IPS DF 4.7 (cell line): ENCODE measurements around the gene KCNQ1.

Experiments
- DNase-seq: peaks from one replicate; pipeline ENCODE4 v3.0.0-alpha.2; 2013; ENCODE audit warnings: low spot score; ENCODE audit errors: extremely low read depth

KCNQ1 gene

GRCh38 chr11:2534957-2535672 lies 90.3 kb downstream of the KCNQ1 start:
- no peak for DNase-seq

DNA sequence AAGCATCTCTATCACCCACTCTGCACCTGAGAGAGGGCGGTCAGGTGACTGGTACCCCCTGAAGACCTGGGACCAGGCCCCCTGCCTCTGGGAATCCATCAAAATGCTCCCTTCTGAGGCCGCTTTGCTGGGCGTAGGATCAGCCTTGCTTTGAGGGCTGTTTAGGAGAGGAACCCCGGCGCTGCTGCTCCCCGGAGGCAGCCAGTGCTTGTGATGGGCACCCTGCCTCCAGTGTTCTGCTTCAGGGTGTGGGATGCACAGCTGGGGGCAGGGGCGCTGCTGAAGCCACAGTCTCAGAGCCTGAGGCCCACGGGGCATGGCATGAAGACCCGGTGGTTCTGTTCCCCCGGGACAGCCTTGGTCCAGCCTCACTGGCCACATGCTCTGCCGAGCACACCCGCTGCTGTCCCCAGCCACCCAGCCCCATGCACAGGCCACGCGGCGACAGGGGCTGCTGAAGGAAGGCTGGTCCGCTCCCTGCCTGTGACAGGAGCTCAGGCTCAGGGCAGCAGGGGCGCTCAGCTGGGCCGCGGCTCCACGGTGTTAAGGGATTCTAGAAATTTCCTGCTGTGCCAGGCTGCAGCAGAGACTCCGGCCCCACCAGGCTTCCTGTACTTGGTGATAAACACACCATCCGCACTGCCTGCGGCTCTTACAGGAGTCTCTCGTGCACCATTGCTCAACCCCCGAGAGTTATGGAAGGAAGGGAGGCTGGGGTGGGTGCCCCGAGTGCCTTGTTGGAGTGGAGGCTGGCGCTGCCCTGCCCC lies 91.0 kb downstream of the KCNQ1 start:
- no peak for DNase-seq

DNA sequence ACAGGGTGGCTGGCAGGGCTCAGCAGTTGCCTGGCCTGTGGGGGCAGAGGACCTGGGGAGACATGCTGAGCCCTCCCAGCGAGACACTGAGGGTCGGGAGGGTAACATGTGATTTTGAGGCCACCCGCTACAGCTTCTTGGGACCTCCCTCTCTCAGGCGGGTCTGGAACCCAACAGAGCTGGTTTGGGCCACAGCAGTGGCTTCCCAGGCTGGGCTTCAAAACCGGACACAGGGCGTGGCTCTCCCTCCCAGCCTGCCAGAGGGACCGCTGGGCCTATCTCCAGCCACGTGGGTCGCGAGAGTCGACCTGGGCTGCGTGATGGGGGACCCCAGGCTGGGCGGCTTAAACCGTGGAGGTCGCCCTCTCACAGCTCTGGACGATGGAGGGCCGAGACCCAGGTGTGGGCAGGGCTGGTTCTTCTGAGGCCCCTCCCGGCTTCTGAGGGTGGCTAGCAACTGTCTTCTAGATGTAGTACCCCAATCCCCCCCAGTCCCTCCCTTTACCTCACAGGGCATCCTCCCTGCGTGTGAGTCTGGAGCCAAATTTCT lies 91.7 kb downstream of the KCNQ1 start:
- DNase-seq, result no peak

DNA sequence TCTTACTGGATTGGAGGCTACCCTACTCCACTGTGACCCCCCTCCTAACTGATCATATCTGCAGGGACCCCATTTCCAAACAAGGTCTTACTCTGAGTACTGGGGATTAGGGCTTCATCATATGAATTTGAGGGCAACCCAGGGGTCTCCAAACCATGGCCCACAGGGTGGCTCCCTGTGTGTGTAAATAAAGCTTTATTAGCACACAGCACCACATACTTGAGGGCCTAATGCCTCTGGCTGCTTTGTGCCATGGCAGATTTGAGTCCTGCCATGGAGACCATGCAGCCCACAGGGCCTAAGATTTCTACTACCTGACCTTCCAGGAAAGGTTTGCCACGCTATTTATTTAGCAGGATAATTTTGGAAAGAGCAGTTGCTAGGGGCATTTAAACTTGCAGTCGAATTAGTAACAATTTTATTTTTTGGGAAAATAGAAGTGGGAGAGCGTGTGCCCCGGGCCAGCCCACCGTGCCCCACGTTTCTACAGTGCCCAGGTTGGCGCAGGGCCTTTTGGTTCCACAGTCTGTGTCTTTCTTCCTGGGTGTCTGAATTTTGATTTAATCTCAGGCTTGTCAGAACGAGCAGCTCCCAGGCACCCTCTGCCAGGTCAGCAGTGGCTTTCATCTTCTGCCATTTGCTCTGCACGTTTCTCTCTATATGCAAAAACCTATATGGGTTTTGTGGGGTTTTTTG lies 92.3 kb downstream of the KCNQ1 start:
- DNase-seq, result no peak

DNA sequence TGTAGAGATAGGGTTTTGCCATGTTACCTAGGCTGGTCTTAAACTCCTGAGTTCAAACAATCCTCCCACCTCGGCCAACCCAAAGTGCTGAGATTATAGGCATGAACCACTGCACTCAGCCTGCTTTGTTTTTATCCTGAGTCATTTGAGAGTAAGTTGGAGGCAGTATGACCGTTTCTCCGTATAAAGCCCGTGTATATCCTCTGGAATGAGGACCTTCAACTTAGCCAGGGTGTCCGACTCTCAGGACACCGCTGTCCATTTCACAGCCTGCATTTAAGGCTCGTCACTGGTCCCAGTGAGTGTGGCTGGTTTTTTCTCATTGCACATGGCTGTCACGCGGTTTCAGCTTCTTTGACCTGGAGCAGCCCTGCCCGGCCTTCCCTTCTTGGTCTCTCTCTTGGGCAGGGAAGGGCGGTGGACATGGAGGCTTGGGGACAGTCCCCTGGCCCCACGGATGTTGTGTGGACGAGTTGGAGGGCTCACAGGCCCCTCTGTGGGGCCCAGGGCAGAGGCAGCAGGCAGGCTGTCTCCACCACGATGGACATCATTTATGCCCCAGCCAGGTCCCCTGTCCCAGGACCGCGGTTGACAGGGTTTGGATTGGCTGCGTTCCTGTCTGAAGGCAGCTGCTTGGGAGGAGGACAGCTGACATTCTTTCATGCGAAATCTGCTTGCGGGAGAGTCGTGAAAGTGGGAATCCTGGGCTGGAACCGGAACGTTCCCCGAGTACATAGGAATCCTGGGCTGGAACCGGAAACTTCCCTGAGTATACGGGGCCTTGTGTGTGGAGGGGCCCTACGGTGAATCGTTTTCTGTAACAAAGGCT lies 93.3 kb downstream of the KCNQ1 start:
- no peak for DNase-seq

DNA sequence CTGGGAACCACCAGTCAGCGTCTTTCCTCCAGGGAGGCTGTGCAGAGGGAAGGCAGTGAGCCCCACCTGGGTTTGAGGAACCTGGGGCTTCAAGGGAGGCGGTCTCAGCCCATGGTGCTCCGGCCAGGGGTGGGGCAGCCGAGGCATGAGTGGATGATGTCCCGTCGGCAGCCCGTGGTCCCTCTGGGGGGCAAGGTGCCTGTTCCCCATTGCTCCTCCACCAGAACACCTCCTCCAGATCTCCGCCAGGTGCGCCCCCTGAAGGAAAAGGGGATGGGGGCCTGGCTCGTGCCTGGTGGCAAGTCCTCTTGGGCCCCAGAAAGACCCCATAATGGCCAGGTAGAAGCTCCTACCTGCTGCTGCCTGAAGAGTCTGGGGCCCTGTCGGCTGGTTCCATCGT lies 94.1 kb downstream of the KCNQ1 start:
- no peak for DNase-seq

GRCh38 chr11:2539371-2540222 lies 94.8 kb downstream of the KCNQ1 start:
- DNase-seq, result no peak

GRCh38 chr11:2540223-2540991 lies 95.6 kb downstream of the KCNQ1 start:
- DNase-seq, result no peak

DNA sequence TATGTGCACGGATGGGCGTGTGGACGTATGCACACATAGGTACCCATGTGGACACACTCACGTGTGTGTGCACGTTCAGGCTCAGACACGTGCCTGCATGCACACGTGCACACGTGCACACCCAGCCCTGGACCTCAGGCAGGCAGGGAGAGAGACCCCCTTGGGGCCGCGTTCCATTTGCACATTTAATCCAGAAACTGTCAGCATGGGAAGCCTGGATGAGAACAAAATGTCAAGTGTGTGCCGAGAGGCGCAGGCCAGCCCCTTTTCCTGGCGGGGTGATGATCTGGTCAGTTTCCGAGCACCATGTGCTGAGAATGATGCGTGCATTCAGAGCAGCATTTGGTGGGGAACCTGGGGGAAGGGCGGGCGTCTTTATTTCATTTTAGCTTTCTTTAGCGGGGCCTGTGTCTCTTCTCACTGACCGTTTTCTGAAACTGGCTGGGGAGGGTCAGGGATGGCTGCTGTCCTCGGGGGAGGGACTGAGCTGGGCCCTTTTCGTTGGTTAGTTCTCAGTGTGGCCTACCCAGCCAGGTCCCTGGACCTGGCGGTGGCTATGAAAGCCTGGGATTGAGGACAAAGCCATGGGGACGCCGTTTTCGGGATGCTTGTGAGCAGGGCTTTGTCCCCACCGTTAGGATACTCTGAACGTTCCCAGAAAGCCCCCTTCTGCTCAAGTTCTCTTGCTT lies 96.3 kb downstream of the KCNQ1 start:
- DNase-seq, result no peak

DNA sequence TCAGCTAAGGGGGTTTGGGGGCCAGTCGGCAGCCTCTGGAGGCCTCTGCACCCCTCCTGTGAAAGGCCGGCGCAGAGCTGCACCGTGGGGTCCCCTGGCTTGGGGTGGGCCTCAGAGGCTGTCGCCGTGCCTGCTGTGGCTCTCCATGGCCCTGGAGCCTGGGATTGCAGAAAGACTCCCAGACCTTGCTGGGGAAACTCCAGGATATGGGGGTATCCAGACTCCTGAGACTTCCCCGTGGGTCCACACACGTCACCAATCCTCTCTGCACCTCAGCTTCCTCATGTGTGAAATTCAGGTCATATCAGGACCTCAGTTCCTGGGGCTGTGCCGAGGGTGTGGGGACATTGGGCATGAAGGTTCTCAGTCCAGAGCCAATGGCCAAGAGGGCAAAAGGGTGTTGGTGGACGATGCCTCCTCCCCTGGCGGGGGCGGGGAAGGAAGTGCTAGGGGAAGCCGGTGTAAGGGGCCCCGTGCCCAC lies 97.1 kb downstream of the KCNQ1 start:
- DNase-seq, result no peak

DNA sequence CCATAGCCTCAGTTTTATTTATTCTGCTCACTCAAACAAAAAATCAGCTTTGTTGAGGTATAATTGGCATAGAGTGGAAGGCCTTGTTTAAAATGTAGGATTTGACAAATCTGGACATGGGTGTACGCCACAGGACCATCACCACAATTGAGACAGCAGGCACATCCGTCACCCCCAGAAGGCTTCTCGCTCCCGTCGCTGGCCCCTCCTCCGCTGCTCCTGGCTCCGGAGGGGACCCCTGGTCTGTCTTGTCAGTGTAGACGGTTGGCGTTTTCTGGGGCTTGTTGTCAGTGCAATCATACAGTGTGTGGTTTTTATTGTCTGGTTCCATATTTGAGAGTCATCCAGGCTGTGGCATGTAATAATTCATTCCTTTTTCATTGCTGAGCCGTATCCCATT lies 97.6 kb downstream of the KCNQ1 start:
- DNase-seq, result no peak

- DNase-seq, result no peak
These were observed 103.0 kb downstream of the KCNQ1 start for GRCh38 chr11:2547806-2548205.

DNA sequence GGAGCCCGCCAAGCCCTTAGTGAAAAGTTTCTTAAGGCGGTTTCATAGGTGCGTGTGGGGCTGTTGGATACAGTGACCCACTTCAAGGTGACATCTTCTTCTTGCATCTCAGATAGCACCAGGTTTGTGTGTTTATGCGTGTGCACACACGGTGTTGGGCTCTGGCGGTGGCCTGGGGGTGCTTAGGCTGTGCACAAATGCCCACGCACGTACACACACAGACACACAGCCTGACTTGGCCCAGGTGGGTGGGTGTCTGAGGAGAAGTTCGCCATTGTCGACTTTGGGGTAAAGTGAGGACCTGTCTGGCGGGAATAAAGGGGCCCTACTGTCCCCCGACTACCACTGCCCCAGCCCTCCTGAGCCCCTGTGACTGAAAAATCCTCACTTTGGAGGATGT lies 103.8 kb downstream of the KCNQ1 start:
- DNase-seq, result no peak

DNA sequence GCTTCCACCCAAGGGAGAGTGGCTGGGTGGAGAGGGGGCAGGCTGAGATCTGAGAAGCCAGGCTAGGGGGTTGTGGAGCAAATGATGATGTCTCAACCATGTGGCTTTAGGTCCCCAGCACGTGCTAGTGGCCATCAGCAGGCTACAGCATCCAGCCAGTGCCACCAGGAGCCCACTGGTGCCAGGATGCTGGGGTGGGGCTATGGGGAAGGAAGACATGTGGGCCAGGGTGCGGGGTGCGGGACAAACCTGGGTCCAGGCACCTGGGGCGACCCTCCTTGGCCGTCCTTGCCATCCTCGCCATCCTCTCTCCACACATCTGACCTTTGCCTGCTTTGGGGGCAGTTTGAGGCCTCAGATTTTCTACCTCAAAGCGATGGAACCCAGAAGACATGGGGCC lies 104.3 kb downstream of the KCNQ1 start:
- no peak for DNase-seq

- no peak for DNase-seq
These were observed 104.7 kb downstream of the KCNQ1 start for GRCh38 chr11:2549491-2549875.

DNA sequence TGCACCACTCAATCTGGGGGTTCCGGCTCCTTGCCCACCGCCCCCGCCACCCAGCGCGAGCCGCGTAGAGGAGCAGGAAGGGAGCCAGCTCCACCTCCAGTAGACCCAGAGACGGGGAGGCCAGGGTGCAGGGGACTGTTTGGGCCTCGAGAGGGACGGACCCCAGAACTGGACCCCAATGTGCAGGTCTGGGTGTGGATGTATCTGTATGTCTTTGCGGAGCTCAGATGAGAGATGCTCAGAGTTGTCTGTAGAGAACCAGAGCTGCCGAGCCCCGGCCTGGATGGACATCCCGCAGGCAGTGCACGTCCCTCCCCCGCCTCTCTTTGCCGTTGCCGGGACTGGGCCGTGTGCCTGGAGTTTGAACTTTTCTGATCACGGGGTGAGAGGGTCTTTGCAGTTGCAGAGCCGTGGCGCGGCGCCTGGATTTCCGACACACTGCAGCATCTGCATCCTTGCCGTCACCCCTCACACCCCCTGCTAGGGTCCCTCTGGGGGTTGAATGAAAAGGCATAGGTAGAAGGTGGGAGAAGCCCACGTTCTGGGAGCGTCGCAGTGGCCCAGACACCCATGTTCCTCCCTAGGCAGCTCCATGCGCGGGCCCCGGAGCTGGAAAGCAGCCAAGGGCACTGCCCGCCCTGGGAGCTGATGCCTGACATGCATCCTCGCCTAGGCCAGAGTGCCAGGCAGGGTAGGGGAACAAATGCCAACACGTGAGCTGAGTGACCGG lies 105.2 kb downstream of the KCNQ1 start:
- no peak for DNase-seq

DNA sequence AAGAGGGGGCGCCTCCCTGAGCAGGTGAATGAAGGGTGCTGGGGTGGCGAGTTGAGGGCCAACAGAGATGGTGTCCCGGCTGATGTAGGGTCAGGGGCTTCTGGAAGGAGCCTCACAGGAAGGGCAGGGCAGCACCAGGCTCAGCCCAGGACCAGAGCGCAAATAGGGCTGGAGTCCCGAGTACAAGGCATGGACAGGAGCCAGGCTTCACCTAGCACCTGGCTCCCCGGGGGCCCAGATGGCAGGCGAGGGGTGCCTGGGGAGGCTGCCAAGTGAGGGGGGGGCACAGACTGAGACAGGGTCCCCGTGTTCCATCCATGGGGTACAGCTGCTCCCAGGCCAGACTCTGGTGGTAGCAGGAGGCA lies 105.8 kb downstream of the KCNQ1 start:
- no peak for DNase-seq

DNA sequence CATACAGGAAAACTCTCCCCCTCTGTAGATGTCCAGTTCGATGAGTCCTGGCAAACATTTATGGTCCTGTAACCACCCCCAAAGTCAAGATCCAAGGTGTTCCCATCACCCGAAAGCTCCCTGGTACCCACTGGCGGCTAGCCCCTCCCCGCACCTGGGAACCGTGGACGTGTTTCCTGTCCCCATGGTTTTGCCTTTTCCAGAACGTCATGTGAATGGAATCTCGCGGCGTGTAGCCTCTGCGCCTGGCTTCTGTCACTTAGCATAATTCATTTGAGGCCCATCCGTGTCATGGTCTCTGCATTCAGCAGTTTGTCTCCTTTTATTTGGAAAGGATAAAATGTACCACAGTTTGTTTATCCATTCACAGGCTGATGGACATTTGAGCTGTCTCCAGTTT lies 106.3 kb downstream of the KCNQ1 start:
- DNase-seq, result no peak
